DMS53 treated with DMSO at 0.1 percent for 48 hours (cell line): ENCODE measurements around the gene SCYL3.

ENCODE experiments used
- DNase-seq: peaks from one replicate; lab custom pipeline; 2025; ENCODE audit not compliant: unreplicated experiment; lab: John Stamatoyannopoulos, UW

Gene SCYL3

DNA sequence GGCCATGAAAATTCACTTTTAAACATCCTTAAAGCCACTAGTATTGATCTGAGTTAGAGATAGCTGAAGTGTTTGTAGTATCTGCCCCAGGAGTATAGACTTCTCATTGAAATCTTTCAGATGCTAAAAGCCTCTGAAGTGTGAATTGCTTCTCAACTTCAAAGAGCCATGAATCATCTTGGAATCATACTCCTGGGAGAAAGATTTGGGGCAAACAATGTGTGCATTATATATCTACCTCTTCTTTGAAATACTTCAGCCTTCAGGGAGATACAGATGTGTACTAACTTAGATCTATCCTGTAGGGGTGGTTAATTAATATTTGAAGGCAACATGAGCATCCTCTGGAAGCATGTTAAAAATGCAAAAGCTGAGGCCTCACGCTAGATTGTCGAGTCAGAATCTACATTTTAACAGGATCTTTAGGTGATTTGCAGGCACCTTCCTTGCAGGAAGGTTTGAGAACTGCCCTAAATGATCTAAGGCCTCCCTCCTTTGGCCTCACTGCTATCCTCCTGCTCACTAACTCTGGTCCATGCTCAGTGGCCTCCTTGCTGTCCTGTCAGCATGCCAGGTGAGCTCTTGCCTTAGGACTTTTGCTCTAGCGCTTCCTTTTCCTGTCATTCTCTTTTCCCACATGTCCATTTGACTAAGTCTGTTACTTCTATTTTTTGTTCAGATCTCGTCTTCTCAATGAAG, 6.0 kb upstream of the SCYL3 start:
- no peak for DNase-seq

DNA sequence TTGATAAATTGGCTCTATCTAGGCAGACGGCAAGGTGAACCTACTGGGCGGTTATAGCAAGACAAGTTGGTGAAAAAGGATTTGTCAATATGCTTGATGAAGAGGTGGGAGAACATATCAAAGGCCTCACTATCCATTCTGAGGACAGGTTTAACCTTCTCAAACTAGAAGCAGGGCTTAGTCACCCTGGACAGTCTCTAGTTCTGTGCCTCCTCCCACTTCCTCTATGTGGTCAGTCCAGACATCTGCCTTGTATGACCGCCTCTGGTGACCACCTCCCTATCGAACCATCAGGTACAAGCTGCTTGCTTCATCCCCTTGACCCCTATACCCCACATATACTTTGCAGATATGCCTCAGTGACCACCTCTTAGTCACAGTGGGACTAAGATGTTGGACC, 2.3 kb upstream of the SCYL3 start:
- DNase-seq, result no peak

DNA sequence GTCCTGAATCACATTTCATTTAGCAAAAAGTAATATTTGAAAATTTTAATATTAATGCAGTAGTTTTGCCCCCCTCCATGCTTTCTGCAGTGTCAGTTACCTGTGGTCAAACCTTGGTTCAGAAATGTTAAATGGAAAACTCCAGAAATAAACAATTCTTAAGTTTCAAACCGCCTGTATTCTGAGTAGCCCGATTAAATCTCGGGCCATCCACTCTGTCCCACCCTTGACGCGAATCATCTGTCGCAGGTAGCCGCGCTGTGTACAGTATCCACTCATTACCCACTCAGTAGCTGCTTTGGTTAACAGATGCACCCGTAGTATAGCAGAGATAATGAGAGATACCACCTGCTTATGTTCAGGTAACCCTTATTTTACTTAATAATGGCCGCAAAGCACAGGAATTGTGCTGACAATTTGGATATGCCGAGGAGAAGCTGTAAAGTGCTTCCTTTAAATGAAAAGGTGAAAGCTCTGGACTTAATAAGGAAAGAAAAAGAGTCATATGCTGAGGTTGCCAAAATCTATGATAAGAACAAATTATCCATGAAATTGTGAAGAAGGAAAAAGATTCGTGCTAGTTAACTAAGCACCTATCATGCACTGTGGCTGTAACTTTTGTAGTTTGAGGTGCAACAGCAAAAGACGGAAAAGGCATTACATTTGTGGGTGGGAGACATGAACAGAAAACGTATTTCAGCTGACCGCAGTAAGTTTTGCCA, 889 bp upstream of the SCYL3 start:
- peak; percentile 12 for DNase-seq

DNA sequence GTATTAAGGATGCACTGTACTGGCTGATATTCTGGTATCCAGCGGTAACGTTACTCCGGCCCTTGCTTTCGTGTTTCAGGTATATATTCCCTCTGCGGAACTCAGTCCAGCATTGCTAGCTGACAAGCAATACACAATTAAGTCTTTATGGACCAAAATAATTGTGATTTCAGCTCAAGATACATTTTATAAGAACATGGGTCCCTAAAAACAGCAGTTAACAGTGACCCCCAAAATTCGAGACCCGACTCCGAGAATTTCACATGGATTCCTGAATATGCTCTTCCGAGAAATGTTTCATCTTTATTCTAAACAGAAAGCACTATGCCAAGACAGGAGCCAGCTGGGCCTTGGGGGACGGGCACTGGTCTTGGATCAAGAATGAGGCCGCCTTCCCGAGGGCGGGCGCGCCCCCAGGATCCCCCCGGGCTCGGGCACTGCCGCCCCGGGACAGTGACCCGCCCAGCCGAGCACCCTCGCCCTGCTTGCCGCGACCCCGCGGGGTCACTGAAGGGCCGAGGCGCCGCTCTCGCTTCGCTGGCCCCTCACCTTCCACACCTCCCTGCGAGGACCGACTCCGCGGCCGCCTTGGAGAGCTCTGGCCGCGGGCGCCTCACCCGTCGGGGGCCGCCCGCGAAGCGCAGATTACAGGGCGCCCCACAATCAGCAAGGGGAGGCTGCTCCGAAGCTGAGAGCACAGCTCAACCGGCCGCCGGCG, 610 bp downstream of the SCYL3 start:
- peak; percentile 20 for DNase-seq

DNA sequence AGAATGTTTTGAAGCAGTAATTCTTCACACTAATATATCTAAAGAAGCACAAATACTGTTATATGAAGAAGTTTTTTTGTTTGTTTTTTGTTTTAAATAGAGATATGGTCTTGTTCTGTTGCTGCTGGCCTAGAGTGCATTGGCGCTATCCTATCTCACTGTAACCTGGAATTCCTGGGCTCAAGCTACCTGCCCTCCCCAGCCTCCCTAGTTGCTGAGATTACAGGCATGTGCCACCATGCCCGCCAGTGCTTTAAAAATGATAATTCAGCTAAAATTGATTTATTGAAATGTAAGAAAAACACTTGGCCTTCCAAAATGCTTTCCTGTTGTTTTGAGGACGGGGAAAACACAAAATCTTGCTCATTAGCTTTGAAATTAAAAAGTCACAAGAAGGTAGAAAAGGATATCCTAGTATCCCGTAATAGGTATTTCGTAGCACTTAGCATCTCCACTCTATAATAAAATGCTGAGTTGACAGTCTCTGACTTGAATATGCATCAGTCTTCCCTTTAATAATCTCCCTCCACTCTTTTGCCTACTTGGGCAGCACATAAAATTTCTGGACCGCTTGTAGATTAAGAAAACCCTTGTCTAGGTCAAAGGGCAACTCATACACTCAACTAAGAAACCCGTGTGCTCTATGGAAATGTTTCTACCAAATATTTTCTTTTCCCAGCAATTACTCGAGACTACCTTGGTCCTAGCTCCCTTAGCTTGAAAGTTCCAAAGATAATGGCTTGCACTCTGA, 1.3 kb downstream of the SCYL3 start:
- DNase-seq, result no peak

DNA sequence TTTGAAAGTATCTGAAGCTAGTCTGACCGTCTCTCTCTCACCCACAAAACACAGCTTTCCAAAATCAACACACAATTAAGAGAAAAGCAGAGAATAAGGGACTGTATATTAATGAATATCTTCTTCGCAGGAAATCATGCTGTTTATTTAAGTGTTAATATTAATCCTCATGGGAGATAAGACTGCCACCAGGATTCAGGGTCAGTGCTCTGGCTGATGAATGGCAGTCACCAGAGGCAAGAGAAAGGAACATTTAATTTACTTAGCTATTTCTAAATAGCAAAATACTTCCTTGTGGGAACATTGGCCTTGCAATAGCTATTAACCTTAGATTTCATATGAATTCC, 2.2 kb downstream of the SCYL3 start:
- DNase-seq, result peak; percentile 55

DNA sequence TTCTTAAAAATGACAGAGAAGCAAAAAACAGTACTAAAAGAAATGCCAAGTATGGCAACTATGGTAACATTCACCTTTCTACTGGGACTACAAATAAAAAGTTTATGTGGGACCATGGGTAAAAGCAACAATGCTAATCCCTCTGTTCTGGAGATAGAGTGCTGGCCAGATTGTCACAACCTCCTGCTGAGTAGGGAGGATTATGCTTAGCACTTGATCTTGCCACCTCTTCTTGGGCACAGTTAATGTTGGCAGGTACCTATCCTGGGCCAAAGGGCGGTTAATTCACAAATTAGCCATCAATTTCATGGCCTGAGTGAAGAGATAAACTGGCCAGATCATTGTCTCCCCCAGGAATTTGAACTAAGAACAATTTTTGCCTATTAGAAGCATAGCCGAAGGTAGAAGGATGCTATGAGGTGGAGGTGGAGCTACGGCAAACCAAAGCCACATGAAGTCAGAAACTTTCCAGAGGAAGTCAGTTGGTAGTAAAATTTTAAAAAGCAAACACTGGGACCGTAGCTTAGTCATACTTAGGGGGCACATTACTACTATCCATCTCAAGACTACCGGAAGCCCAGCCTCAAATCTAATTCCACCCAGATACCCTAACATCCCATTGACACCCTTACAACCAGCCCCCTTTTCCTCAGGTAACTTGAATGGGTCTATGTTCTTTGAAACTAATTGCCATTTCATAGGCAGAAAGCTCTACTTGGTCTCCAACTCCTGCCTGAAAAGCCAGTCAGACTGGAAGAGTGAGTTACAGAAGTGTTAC, 2.7 kb downstream of the SCYL3 start:
- peak; percentile 55 for DNase-seq

DNA sequence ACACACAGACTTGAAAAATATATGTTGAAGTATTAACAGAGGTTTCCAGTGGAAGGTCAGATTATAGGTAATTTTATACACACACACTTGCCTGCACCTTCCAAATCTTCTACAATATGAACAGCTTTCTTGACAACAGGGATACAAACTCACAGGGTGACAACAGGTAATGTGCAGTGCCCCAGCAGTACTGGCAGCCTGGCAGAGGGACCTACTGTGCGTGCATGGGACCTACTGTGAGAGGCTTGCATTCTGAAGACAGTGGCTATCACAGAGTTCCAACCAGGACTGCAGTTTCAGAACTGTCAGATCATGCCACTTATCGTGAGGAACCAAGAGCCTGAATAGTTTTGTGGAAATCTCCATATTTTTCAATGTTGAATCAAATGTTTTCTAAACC, 3.8 kb downstream of the SCYL3 start:
- DNase-seq, result no peak

DNA sequence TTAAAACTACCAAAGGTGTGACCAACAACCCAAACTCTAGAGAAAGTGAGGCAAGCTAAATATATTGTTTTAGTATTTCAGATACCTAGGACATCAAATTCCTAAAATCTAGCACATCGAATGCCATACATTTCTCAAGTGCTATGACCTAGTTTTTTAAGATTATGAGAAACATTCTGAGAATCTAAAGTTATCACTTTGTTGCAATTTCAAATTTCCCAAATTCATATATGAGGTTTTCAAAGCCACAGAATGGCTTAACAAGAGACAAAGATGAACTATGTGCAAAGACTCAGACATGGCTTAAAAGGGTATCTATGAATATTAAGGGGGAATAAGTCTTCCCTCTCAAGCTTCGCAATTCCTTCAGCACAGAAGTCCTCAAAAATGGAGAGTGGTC, 6.8 kb downstream of the SCYL3 start:
- DNase-seq, result no peak

DNA sequence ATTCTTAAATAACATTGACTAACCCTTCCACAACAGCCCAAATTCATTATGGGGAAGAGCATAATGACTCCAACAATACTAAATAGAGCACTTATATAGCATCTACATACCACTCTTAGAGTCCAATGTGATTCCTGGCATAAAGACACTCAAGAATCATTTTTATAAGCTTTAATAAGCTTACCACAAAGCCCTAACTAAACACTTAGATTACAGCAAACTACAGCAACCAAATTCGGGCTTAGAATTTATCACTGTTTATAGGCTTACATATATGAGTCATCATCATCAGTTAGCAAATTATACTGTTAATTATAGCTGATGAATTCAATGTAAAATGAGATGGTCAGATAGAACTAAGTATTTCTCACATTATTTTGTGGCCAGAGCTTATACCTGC, 7.3 kb downstream of the SCYL3 start:
- DNase-seq, result no peak

DNA sequence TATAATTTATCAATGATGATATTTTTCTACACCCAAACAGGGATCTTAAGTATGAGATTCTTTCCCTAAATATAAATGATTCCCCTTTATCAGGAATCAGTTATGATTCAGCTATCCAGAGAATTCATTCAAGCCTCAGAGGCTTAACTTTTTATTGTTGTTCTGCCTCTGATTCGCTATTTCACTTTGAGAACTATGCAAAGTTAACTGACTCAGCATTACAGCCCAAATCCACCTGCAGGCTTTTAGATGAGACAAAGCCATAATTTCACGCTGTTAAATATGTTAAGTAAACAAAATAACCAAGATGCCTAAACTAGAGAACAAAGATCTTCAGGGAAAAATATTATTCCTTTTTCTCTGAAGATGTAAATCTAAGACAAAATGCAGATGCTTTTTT, 8.5 kb downstream of the SCYL3 start:
- no peak for DNase-seq

DNA sequence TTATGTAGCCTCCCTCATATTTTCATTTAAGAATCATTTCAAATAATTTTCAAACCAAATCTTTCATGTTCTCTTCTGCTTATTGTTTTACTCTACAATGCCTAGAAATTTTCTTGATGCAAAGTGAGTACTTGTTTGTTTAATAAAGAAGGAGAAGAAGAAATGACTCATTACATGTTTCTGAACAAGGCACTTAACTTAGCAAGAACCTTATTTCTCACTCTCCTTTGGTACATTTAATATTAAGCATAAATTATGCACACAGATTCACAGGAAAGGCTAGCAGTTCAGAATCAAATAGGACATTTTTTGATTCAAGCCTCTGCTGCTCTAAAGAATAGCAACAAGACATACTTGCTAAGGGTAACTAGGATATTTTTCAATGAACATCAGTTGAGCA, 9.1 kb downstream of the SCYL3 start:
- DNase-seq, result no peak

DNA sequence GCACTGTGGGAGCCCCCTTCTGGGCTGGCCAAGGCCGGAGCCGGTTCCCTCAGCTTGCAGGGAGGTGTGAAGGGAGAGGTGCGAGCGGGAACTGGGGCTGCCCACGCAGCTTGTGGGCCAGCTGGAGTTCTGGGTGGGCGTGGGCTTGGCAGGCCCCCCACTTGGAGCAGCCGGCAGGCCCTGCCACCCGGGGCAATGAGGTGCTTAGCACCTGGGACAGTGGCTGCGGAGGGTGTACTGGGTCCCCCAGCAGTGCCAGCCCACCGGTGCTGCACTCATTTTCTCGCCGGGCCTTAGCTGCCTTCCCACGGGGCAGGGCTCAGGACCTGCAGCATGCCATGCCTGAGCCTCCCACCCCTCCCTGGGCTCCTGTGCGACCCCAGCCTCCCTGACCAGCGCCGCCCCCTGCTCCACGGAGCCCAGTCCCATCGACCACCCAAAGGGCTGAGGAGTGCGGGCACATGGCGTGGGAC, 11.6 kb downstream of the SCYL3 start:
- no peak for DNase-seq

DNA sequence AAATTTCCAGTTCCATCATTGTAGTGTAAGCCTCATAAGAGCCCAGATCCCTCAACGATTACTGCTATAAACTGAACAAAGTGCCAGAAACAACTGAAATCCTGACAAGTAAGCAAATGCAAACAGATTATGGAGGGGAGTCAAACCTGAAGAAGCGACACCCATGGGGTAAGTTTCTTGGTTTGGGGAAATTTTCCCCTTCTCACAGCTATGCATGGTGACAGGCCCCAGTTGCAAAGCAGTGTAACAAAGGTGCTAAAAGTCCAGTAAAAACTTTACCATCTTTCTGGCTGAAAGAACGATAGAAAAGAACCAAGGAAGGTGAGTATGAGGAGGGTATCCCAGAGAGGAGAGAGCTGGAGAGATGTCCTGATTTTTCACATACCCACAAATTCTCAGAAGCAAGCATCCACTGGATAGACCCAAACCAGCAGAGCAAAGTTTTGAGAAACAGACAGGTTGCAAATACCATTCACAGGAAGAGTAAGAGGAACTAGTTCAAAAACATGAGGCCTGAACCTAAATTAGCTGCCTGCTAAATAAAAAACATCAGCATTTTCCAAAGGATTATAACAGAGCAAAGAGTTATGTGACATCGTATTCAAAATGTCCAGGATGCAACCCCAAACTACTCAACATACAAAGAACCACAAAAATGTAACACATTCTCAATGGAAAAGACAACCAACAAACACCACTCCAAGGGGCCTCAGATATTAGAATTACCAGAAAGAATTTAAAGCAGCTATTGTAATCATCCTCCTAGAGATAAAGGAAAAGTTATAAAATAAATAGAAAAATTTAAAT, 14.5 kb downstream of the SCYL3 start:
- no peak for DNase-seq

DNA sequence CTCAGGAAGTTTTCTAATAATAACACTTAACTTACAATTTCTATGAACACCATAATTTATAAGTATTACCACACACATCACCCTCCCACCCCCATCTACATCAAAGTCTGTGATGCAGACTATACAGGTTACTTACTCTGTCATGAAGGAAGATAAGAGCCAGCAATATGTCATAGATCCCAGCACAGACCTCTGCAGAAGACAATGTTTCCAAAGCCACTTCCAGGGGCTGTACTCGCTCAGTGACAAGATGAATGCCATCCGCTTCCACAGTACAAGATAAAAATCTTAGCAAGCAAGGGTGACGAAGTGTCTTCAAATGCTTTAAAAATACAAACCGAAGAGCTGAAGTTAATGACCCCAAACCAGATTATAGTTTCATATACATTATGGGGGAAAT, 15.2 kb downstream of the SCYL3 start:
- DNase-seq, result no peak

DNA sequence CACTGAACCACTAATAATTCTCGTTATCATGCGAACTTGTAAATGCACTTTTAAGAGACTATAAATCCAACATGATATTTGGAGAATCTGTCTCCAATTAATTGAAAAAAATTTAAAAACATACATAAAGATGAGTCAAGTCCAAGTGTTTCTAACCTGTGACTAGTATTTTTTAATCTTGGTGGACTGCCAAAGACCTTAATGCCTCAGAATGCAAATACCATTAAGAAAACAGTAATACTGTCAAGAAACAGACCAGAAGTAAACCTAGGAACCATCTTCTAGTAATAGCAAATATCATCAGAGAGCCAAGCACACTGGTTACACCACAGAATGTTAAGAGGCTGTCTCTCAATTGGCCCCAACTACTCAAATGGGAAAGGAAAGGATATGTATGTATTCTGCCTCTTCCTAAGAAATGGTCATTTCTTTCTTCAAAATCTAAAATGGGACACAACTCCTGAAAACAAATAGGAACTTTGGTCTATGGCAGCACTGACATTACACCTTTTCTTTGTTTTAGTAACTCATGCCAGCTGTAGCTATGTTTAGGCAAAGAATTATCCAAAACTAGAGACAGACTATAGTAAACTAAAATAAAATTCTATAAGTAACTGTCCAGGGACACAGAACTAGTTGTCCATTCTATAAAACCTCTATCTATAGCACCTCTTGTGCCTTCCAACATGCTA, 15.8 kb downstream of the SCYL3 start:
- DNase-seq, result no peak

DNA sequence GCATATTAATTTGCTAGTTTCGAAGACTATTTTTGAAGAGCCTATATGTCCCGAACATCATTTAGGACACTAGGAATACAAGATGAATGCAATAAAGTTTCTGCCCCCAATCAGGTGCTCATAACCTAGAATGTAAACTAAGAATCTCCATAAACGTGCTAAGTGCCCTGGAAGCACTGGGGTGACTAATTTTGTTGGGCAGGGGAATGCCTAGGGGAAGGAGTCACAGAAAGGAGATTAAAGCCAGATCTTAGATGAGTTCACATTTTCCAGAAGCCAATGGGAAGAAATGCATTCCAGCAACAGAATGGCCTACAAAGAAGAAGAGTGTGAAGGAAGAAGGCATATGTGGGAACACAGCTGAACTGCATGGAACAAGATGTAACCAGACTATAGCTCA, 19.5 kb downstream of the SCYL3 start:
- no peak for DNase-seq

DNA sequence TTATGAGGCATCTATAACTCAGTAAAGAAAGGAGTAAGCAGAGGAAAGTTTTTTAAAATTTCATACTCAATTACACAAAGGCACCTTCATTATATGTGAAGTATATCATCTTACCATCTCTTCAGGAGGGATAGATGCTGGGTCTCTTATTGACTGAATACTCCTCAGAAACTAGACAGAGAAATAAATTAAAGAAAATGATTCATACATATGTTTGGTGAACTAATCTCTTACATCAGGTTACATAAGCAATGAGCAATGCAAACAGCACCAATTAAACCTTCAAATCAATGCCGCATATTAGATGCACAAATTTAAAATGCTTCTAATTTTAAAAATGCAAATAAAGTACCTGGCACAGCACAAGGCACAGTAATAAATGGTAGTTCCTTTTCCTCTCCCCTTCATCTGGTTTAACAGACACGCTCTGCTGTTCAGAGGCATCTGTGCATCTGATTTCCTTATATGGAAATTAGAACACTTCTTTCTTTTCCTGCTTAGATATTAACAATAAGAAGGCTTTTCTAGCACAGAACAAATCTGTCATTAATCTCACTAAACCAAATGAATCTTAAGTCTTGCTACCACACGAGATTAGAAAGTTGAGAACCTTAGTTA, 20.0 kb downstream of the SCYL3 start:
- DNase-seq, result no peak

DNA sequence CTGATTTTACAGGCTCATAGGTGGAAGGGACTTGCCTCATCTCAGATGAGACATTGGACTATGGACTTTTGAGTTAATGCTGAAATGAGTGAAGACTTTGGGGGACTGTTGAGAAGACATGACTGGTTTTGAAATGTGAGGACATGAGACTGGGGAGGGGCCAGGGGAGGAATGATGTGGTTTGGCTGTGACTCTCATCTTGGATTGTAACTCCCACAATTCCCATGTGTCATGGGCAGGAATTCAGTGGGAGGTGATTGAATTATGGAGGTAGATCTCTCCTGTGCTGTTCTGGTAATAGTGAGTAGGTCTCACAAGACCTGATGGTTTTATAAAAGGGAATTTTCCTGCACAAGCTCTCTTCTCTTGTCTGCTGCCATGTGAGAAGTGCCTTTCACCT, 20.8 kb downstream of the SCYL3 start:
- DNase-seq, result no peak
